Frontal cortex (tissue), 4 donors: ENCODE measurements around the gene SF3B4. TPM values are rescaled to one million over a fixed set of nuclear protein-coding genes. Genes with fewer than 3 reads are reported as not detected.
"Not testable (repeated sequence)": the region's sequence is repeated elsewhere in the genome, so short reads cannot be mapped to it uniquely, and the experiment has no call there.

ENCODE experiments used
- DNase-seq, 2 donors: peaks; one replicate each; pipeline ENCODE4 v3.0.0; 2012; ENCODE audit warnings: low spot score in 2 of 2
- FAIRE-seq: peaks from 2 replicates; lab custom pipeline; 2012; peaks lifted over from hg19 to GRCh38; lab: Jason Lieb, UNC
- total RNA-seq: library from RNA; depleted of rRNA; stranded (reverse); fragments of >200 nt; gene quantifications from one replicate; pipeline ENCODE4 v1.2.3, GENCODE V29; 2014
- donor health status: control.
- donor health status: control.
- donor health status: control.

Gene SF3B4
- total RNA-seq, 1 donor from 2014 or later = 7.3 TPM

GRCh38 chr1:149899460-149900284 lies 27.9 kb downstream of the SF3B4 start, which contains the start of gene BOLA1:
TSS of gene BOLA1 (plus strand) at chr1:149899568. CDS start at chr1:149900060, 492 bp downstream.
- FAIRE-seq = no peak

GRCh38 chr1:149896575-149896974 lies 31.0 kb downstream of the SF3B4 start:
- FAIRE-seq (no peak), DNase-seq (no peak)

More at GRCh38 chr1:149899460-149900284, 27.9 kb downstream of the SF3B4 start, which contains the start of gene BOLA1:
- DNase-seq = peak; percentile 88 to 96

GRCh38 chr1:149888999-149889289 lies 38.7 kb downstream of the SF3B4 start:
- no peak for DNase-seq
- no peak for FAIRE-seq

- DNase-seq = peak in 1 of 2 donors; percentile 57
- no peak for FAIRE-seq
Measured at GRCh38 chr1:149888247-149888998, 39.2 kb downstream of the SF3B4 start.

- FAIRE-seq = peak; percentile 92
- DNase-seq = peak; percentile 74 to 77
Measured at GRCh38 chr1:149887456-149888246, 40.0 kb downstream of the SF3B4 start.

DNA sequence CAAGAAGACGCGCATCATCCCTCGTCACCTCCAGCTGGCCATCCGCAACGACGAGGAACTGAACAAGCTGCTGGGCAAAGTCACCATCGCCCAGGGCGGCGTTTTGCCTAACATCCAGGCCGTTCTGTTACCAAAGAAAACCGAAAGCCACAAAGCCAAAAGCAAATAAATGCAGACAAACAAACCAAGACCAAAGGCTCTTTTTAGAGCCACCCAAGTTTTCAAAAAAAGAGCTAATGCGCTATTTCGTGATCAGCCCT lies 40.5 kb downstream of the SF3B4 start:
- not testable (repeated sequence) for FAIRE-seq, DNase-seq

DNA sequence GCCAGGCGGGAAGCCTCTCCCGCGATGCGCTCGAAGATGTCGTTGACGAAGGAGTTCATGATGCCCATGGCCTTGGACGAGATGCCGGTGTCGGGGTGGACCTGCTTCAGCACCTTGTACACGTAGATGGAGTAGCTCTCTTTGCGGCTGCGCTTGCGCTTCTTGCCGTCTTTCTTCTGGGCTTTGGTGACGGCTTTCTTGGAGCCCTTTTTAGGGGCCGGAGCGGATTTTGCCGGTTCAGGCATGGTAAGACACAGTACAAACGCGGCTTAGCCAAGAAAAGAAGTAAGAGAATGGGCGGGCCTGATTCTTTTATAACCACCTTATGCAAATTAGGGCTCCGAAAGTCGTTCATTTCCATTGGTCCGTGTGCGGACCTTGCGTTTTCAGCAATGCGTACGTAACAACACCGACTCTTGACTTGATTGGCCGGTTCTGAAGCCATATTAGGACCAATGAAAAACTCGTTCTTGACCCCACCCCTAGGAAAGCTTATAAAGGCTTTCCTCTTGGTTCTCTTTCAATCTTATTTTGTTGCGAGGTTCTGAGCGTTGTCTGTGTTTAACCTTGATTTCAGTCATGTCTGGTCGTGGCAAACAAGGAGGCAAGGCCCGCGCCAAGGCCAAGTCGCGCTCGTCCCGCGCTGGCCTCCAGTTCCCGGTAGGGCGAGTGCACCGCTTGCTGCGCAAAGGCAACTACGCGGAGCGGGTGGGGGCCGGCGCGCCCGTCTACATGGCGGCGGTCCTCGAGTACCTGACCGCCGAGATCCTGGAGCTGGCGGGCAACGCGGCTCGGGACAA lies 41.0 kb downstream of the SF3B4 start:
- DNase-seq (peak; percentile 84 to 86), FAIRE-seq (peak; percentile 98)

GRCh38 chr1:149886121-149886395 lies 41.5 kb downstream of the SF3B4 start:
- FAIRE-seq, DNase-seq: not testable (repeated sequence)

- DNase-seq = peak; percentile 50 to 51
- no peak for FAIRE-seq
Measured at GRCh38 chr1:149885339-149886120, 42.1 kb downstream of the SF3B4 start.

GRCh38 chr1:149884433-149885338 lies 42.9 kb downstream of the SF3B4 start:
- DNase-seq (no peak), FAIRE-seq (no peak)

DNA sequence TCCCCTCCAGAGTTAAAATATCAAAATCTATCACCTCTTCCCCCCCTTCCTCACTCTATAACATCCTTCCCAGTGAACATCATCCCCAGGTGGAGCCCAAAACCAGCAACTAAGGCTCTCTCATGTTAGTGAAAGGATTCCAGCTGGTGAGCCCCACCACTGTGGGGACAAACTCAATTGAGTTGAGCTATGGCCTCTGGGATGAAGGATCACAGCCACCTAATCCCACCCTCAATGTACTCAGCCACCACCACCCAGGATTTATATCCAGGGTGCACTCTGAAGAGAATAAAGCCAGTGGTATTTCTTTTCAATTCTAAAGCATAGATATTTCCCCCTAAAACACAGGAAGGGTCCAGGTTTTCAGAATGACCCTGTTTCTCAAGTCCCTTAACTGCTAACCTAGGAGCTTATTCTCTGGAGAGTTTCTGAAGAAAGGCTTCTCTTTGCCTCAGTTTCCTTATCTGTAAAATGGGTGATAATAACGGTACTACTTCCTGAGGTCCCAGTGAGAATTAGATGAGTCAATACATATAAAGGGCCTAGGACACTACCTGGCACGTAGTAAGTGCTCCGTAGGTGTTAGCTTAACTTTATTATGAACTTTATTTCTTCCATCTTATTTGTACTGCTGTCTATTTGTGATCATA lies 43.9 kb downstream of the SF3B4 start:
- DNase-seq (no peak), FAIRE-seq (no peak)

DNA sequence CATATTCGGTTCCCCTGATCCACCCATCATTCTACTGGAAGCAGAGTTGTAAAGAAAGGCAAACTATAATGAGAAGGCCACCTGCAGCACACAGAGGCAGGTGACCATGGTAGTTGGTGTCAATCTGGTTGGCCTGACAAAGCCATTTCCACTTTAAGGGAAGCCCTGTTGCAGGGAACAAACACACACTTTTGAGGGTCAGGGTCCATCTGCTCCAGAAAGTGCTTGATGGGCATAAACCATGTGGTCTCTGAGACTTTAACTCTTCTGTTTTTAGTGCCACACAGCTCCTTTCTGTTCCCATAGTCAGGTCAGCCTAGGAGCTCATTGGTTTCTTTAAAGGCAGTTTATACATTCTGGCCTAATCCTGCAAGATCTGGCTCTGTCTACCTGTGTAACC lies 45.7 kb downstream of the SF3B4 start:
- FAIRE-seq (no peak), DNase-seq (no peak)

- FAIRE-seq (no peak), DNase-seq (no peak)
Measured at GRCh38 chr1:149879556-149879955, 48.0 kb downstream of the SF3B4 start.

GRCh38 chr1:149877211-149877946 lies 50.2 kb downstream of the SF3B4 start:
- FAIRE-seq (no peak), DNase-seq (no peak)
